Measurements from ENCODE around the gene ELAPOR1.
"Not testable (repeated sequence)": the region's sequence is repeated elsewhere in the genome, so short reads cannot be mapped to it uniquely, and the experiment has no call there.

ELAPOR1 gene

GRCh38 chr1:109137958-109138357 is 24.0 kb downstream of the ELAPOR1 start:
- DNase-seq: no peak

- no peak for DNase-seq
These were observed 24.4 kb downstream of the ELAPOR1 start for GRCh38 chr1:109138358-109138757.

- DNase-seq: no peak
These were observed 26.5 kb downstream of the ELAPOR1 start for GRCh38 chr1:109140392-109140791.

- no peak for DNase-seq
These were observed 28.3 kb downstream of the ELAPOR1 start for GRCh38 chr1:109142260-109142659.

GRCh38 chr1:109142725-109143124 is 28.8 kb downstream of the ELAPOR1 start:
- DNase-seq: not testable (repeated sequence)

- peak; percentile 15 for DNase-seq
These were observed 35.2 kb downstream of the ELAPOR1 start for GRCh38 chr1:109148987-109149561.

- no peak for DNase-seq
These were observed 36.1 kb downstream of the ELAPOR1 start for GRCh38 chr1:109149874-109150601.

GRCh38 chr1:109151146-109151990 is 37.5 kb downstream of the ELAPOR1 start:
- peak; percentile 28 for DNase-seq

GRCh38 chr1:109152196-109152595 is 38.3 kb downstream of the ELAPOR1 start:
- no peak for DNase-seq

- DNase-seq: no peak
These were observed 43.0 kb downstream of the ELAPOR1 start for GRCh38 chr1:109156916-109157385.

GRCh38 chr1:109158433-109158832 is 44.5 kb downstream of the ELAPOR1 start:
- DNase-seq: peak; percentile 66

GRCh38 chr1:109159326-109159725 is 45.4 kb downstream of the ELAPOR1 start:
- DNase-seq: no peak

GRCh38 chr1:109160071-109160840 is 46.3 kb downstream of the ELAPOR1 start:
- DNase-seq: no peak

GRCh38 chr1:109161858-109162606 is 48.1 kb downstream of the ELAPOR1 start:
- no peak for DNase-seq

- DNase-seq: no peak
These were observed 48.7 kb downstream of the ELAPOR1 start for GRCh38 chr1:109162626-109163025.

GRCh38 chr1:109163551-109163950 is 49.6 kb downstream of the ELAPOR1 start:
- no peak for DNase-seq
